OCI-LY7 (cell line): ENCODE data around the gene ZC3H12D. TPM values are rescaled to one million over a fixed set of nuclear protein-coding genes. Genes with fewer than 3 reads are reported as not detected.

Source experiments
- BruUV-seq: library from RNA; stranded (reverse); fragments of 400-500 nt; replicated peaks from 2 replicates; lab custom pipeline; 2021; lab: Mats Ljungman, UMichigan
- CTCF ChIA-PET: fragments of 300-600 bp; sonication (Branson Sonifier 250); formaldehyde crosslinking; loops from one replicate; lab custom pipeline; 2022; ENCODE audit warnings: antibody characterized with exemption; ENCODE audit not compliant: unreplicated experiment; lab: Charles Lee
- POLR2A ChIA-PET: fragments of 300-600 bp; sonication (Branson Sonifier 250); formaldehyde crosslinking; loops from one replicate; lab custom pipeline; 2022; ENCODE audit warnings: antibody characterized with exemption; lab: Charles Lee
- DNase-seq: peaks from one replicate; pipeline ENCODE4 v3.0.0-alpha.2; 2015; ENCODE audit warnings: low spot score
- H2AFZ ChIP-seq: fragments of 200-600 bp; sonication (generic), shearing (Covaris generic); 2 replicates; pipeline ENCODE4 v1.6.1; 2014; ENCODE audit warnings: mild to moderate bottlenecking, antibody characterized with exemption, low read length, moderate library complexity
- H3K27ac ChIP-seq: fragments of 200-600 bp; sonication (generic); 2 replicates; pipeline ENCODE4 v1.5.1; 2014; ENCODE audit warnings: mixed run types, low read depth, mild to moderate bottlenecking, moderate library complexity, low read length, inconsistent platforms; ENCODE audit not compliant: poor library complexity, severe bottlenecking
- H3K36me3 ChIP-seq: fragments of 200-600 bp; sonication (generic); 2 replicates; pipeline ENCODE4 v1.6.1; 2014; ENCODE audit warnings: mild to moderate bottlenecking, antibody characterized with exemption, low read length, moderate library complexity, mixed read lengths; ENCODE audit not compliant: insufficient read depth
- H3K4me1 ChIP-seq: fragments of 200-600 bp; sonication (generic); 2 replicates; pipeline ENCODE4 v1.5.1; 2014; ENCODE audit warnings: mild to moderate bottlenecking, low read length; ENCODE audit not compliant: insufficient read depth, poor library complexity, severe bottlenecking
- H3K4me2 ChIP-seq: fragments of 200-600 bp; sonication (generic); 2 replicates; pipeline ENCODE4 v1.6.1; 2014; ENCODE audit warnings: mild to moderate bottlenecking, low read length
- H3K4me3 ChIP-seq: fragments of 200-600 bp; sonication (generic); 2 replicates; pipeline ENCODE4 v1.5.1; 2014; ENCODE audit warnings: mild to moderate bottlenecking, low read depth, low read length; ENCODE audit not compliant: poor library complexity, severe bottlenecking
- H3K79me2 ChIP-seq: fragments of 200-600 bp; sonication (generic); 2 replicates; pipeline ENCODE4 v1.6.1; 2016; ENCODE audit warnings: low read depth, mild to moderate bottlenecking, low read length, moderate library complexity, mixed read lengths; ENCODE audit not compliant: insufficient read depth
- H3K9me2 ChIP-seq: fragments of 200-600 bp; sonication (generic); 2 replicates; pipeline ENCODE4 v1.6.1; 2016; ENCODE audit warnings: mild to moderate bottlenecking, low read length, mixed read lengths; ENCODE audit not compliant: insufficient read depth
- H3K9me3 ChIP-seq: fragments of 200-600 bp; sonication (generic); 2 replicates; pipeline ENCODE4 v1.6.1; 2014; ENCODE audit warnings: mild to moderate bottlenecking, mixed run types, low read length, mixed read lengths
- H4K20me1 ChIP-seq: fragments of 200-600 bp; sonication (generic); 2 replicates; pipeline ENCODE4 v1.6.1; 2014; ENCODE audit warnings: mild to moderate bottlenecking, antibody characterized with exemption, low read length, moderate library complexity, mixed read lengths; ENCODE audit not compliant: insufficient read depth
- CTCF ChIP-seq: fragments of 200-600 bp; sonication (generic); conservative IDR thresholded peaks from 2 replicates; pipeline ENCODE4 v1.5.1; 2014; ENCODE audit warnings: mild to moderate bottlenecking, antibody characterized with exemption, low read length, moderate library complexity, mixed read lengths
- EZH2phosphoT487 ChIP-seq: fragments of 200-600 bp; sonication (generic); IDR thresholded peaks from 2 replicates; pipeline ENCODE4 v1.6.1; 2018; ENCODE audit warnings: low read depth, borderline replicate concordance, mild to moderate bottlenecking, mixed run types, antibody characterized with exemption, low read length, moderate library complexity, mixed read lengths
- intact Hi-C: fragments of 100-400 bp; cut with micrococcal nuclease; formaldehyde crosslinking; loops from one replicate; pipeline ENCODE4 v1.10.0; 2022; ENCODE audit not compliant: unreplicated experiment
- total RNA-seq, 2 experiments: library from RNA; depleted of rRNA in 1 of 2; stranded (reverse); fragments of >200 nt in 1 of 2; shearing (Covaris generic) in 1 of 2; gene quantifications; 2 replicates each; pipeline ENCODE4 v1.2.3, GENCODE V29; 2014 to 2022

The ZC3H12D gene
- total RNA-seq, 2 experiments from 2014 or later: 12.8 to 22.6 TPM

GRCh38 chr6:149423964-149424440 lies 60.8 kb downstream of the ZC3H12D start:
- no peaks in the 10 kb centered on the region for H3K9me3 ChIP-seq
- no peaks in the 10 kb centered on the region for H3K79me2 ChIP-seq
- intact Hi-C loops: no loop called here
- POLR2A ChIA-PET: interaction anchor here (0.7 to 1.3 kb wide), 4 partner anchors 102 to 409 kb away, joined by 3 to 5 read pairs (median 3); no protein-coding TSS in a partner anchor
- TF ChIP-seq CTCF (no peak), EZH2phosphoT487 (no peak)
- no peak overlapping the region for H3K4me2 ChIP-seq
- DNase-seq: no peak
- H3K9me2 ChIP-seq: no peaks in the 10 kb centered on the region
- H3K27ac ChIP-seq: no peak overlapping the region
- BruUV-seq: no TSS peak
- no peaks in the 10 kb centered on the region for H4K20me1 ChIP-seq
- CTCF ChIA-PET: interaction anchor here (0.5 kb wide), 1 partner anchor 200 kb away, joined by 4 read pairs; no protein-coding TSS in a partner anchor
- H3K36me3 ChIP-seq: no peaks in the 10 kb centered on the region
- no peaks in the 10 kb centered on the region for H3K4me1 ChIP-seq
- no peak overlapping the region for H3K4me3 ChIP-seq
- H2AFZ ChIP-seq: no peak overlapping the region

DNA sequence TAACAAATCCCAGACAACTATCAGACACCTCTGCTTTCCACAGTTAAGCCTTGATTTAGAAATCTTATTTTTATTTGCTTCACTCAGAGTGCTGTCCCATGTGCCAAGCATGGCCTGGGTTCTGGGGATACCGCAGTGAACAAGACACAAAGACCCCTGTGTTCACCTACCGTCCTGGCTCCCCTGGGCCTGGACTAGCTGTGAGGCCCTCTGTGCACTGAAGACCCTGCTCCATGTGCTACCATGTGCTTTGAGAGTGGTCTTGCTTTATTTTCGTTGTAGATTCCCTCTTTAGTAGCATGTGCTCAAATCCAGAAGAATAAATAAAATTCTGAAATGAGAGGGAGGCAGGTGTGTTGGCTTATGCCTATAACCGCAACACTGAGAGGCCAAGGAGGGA lies 62.2 kb downstream of the ZC3H12D start:
- H3K36me3 ChIP-seq: no peaks in the 10 kb centered on the region
- no peak for DNase-seq
- no TSS peak for BruUV-seq
- no peaks in the 10 kb centered on the region for H3K79me2 ChIP-seq
- intact Hi-C loops: no loop called here
- no peaks in the 10 kb centered on the region for H4K20me1 ChIP-seq
- no peak overlapping the region for H2AFZ ChIP-seq
- no peaks in the 10 kb centered on the region for H3K4me1 ChIP-seq
- no peak overlapping the region for H3K4me3 ChIP-seq
- ChIA-PET CTCF (no interaction called here), POLR2A (no interaction called here)
- no peak overlapping the region for H3K27ac ChIP-seq
- TF ChIP-seq EZH2phosphoT487 (no peak), CTCF (no peak)
- H3K9me3 ChIP-seq: no peaks in the 10 kb centered on the region
- H3K9me2 ChIP-seq: no peaks in the 10 kb centered on the region
- H3K4me2 ChIP-seq: no peak overlapping the region

- no peak overlapping the region for H2AFZ ChIP-seq
- H3K9me2 ChIP-seq: no peaks in the 10 kb centered on the region
- BruUV-seq: no TSS peak
- POLR2A ChIA-PET: interaction anchor here (0.7 to 1.2 kb wide), 5 partner anchors 11 to 396 kb away, joined by 3 to 5 read pairs (median 3); no protein-coding TSS in a partner anchor
- no peaks in the 10 kb centered on the region for H3K79me2 ChIP-seq
- H3K4me3 ChIP-seq: no peak overlapping the region
- H3K27ac ChIP-seq: no peak overlapping the region
- TF ChIP-seq CTCF (no peak), EZH2phosphoT487 (no peak)
- no peaks in the 10 kb centered on the region for H3K36me3 ChIP-seq
- no peaks in the 10 kb centered on the region for H3K4me1 ChIP-seq
- DNase-seq: no peak
- CTCF ChIA-PET: interaction anchor here (0.7 kb wide), 1 partner anchor 226 kb away, joined by 3 read pairs; no protein-coding TSS in a partner anchor
- intact Hi-C loops: no loop called here
- H3K9me3 ChIP-seq: no peaks in the 10 kb centered on the region
- H4K20me1 ChIP-seq: no peaks in the 10 kb centered on the region
- H3K4me2 ChIP-seq: no peak overlapping the region
These were observed 63.7 kb downstream of the ZC3H12D start for GRCh38 chr6:149421132-149421531.
